Activated CD8-positive, alpha-beta memory T cell treated with anti-CD3 and anti-CD28 coated beads, Interleukin-2, amount 50 U/mL, for 4 hours (primary cell): Measurements from ENCODE around the gene TRNP1.

ENCODE experiments used
- DNase-seq: peaks from one replicate; pipeline ENCODE4 v3.0.0-alpha.2; 2020

TRNP1 gene

DNA sequence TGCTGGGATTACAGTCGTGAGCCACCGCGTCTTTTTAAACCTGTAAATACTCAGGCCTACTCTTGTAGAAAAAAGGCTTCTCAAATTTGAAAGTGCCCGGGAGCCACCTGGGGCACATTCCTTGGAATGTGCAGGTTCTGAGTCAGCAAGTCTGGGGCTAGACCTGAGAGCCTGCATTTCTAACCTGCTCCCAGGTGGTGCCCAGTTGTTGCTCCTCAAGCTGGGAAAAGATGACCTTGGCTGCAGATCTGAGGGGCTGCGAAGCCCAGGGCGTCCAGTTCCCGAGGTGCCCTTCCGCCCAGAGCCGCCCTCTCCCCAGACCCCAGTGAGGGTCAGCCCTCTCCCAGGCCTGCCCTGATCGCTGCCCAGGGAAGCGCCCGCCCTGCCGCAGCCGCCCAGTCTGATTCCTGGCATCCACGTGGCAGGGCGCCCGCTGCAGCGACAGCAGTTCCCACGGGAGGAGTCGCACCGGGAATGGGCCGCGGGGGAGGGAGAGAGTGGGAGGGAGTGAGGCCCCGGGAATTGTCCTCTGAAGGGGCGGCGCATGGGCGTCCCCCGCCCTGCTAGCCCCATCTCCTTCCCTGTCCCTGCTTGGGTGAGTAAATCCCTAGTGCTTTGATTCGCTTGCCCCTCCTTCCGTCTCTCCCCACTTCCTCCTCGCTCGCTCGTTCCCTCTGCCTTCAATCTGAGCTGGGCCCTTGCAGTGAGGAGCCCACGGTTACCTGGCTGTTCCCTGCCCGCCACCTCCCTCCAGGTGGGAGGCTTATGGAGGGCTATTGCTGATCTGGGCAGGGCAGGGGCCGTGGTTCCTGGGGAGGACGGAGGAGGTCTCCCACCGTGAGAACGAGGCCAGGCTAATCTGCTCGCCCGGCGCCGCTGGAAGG lies 38.0 kb downstream of the TRNP1 start:
- no peak for DNase-seq

GRCh38 chr1:27032119-27032461 lies 38.6 kb downstream of the TRNP1 start:
- no peak for DNase-seq

- no peak for DNase-seq
Observed at GRCh38 chr1:27033043-27033746, 39.7 kb downstream of the TRNP1 start.

DNA sequence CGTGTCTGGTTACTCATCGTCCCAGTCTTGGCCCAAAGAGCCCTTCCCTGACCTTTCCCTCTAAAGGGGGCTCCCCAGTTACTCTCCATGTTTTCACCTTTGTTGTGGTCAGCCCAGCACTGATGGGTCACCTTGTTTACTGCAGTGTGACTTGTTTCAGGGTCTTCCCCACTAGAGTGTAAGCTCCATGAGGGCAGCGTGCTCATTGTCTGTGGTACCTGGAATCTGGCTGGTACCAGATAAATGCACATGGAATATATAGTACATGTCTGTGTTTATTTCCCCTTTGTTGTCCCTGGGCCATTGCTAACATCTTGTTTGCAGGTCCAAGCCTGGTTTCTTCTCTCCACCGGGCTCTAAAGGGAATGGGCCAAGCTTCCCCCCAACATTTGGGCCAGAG lies 41.9 kb downstream of the TRNP1 start:
- no peak for DNase-seq

GRCh38 chr1:27036718-27037117 lies 43.2 kb downstream of the TRNP1 start:
- DNase-seq, result no peak

GRCh38 chr1:27037518-27037917 lies 44.0 kb downstream of the TRNP1 start:
- DNase-seq, result no peak

DNA sequence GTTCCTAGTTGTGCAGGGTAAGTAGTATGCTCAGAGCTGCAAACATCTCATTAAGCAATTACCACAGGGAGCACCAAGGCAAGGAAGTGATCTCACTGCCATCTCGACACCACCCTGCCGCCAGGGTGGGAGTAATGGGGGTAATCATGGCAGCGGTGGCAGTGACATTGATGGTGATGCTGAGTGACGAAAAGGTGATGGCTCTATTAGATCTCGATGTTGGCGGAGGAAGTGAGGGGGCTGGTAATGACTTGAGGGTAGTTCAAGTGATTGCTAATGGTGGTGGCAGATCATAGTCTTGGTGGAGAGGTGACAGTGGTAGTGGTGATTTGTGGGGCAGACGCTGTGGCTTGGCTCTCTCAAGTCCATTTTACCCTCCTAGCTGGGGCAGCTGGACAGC lies 44.5 kb downstream of the TRNP1 start:
- no peak for DNase-seq

DNA sequence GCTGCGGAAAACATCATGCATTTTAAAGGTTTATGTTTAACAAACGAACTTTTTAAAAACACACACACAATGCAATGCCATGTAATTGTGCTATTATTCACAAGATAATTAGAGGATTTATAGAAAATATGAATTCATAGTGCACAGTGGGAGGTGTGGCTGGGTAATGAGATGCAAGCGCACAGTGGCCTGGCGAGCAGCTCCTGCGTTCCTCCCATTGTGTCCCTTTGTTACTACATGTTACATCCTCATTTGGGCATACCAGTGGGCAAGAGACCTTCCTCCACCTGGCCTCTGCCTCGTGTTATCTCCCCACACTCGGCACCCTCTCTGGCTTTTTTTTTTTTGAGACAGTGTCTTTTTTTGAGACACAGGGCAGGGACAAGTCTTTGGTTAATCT lies 49.2 kb downstream of the TRNP1 start:
- no peak for DNase-seq

GRCh38 chr1:27044613-27045151 lies 51.2 kb downstream of the TRNP1 start:
- DNase-seq, result peak; percentile 92

- peak; percentile 69 for DNase-seq
Observed at GRCh38 chr1:27045973-27046558, 52.6 kb downstream of the TRNP1 start.

DNA sequence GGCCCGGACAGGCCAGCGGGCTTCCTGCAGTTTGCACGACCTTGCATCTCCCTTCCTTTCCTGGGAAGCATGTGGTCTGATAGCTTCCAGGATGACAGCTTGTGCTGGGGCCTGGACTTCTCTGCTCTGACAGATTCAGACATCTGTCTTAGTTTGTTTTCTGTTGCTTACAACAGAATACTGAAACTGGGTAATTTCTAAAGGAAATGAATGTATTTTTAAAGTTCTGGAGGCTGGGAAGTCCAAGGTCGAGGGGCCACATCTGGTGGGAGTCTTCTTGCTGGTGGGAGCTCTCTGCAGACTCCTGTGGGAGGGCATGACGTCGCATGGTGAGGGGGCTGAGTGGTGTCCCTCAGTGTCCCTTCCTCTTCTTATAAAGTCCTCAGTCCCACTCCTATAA lies 54.4 kb downstream of the TRNP1 start:
- DNase-seq, result no peak

GRCh38 chr1:27049100-27049499 lies 55.6 kb downstream of the TRNP1 start:
- DNase-seq, result no peak

- DNase-seq, result no peak
Observed at GRCh38 chr1:27049607-27050006, 56.1 kb downstream of the TRNP1 start.
